ENCODE data around the gene MRPL22. TPM values are rescaled to one million over a fixed set of nuclear protein-coding genes. Genes with fewer than 3 reads are reported as not detected.
A peak's percentile ranks its signal among the peaks of the same experiment; 100 is the strongest.
"Not testable (repeated sequence)": the region's sequence is repeated elsewhere in the genome, so short reads cannot be mapped to it uniquely, and the experiment has no call there.

Gene MRPL22
- total RNA-seq, 1 experiment from 2014 or later, result 24.1 TPM

DNA sequence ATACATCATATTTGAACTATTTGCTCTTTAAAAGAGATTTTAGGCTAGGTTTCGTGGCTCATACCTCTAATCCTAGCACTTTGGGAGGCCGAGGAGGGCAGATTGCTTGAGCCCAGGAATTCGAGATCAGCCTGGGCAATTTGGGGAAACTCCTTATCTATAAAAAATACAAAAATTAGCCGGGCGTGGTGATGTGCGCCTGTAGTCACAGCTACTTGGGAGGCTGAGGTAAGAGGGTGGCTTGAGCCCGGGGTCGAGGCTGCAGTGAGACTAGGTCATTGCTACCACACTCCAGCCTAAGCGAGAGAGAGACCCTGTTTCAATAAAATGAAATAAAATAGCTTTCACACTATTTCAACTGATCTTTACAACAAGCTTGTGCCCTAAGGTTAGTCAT is 500 bp upstream of the MRPL22 start:
- no peak for DNase-seq (ENCODE audit: low spot score)

DNA sequence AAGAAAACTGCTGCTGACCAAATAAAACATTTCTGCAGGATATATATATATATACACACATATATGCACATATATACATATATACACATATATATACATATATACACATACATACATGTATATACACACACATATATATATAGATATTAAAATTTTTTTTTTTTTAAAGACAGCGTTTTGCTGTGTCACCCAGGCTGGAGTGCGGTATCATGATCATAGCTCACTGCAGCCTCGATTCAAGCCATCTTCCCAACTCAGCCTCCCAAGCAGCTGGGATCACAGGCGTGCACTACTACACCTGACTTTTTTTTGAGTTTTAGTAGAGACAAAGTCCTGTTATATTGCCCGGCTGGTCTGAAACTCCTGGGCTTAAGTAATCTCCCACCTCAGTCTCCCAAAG is 2.7 kb downstream of the MRPL22 start:
- DNase-seq (ENCODE audit: low spot score), result no peak

DNA sequence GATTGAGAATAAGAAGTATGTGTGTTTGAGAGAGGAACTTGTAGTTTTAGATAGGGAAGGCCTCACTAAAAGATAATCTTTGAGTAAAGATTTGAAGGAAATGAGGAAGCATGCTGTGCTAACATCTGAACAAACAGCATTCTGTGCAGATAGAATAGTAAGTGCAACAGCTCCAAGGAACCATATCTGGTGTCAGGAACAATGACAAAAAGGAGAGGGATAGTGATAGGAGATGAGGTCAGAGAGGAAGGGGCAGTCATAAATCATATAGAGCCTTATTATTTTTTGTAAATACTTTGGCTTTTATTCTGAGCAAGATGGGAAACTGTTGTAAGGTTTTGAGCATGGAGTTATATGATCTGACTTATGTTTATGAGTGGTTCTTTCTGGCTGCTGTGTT is 3.8 kb downstream of the MRPL22 start:
- no peak for DNase-seq (ENCODE audit: low spot score)

DNA sequence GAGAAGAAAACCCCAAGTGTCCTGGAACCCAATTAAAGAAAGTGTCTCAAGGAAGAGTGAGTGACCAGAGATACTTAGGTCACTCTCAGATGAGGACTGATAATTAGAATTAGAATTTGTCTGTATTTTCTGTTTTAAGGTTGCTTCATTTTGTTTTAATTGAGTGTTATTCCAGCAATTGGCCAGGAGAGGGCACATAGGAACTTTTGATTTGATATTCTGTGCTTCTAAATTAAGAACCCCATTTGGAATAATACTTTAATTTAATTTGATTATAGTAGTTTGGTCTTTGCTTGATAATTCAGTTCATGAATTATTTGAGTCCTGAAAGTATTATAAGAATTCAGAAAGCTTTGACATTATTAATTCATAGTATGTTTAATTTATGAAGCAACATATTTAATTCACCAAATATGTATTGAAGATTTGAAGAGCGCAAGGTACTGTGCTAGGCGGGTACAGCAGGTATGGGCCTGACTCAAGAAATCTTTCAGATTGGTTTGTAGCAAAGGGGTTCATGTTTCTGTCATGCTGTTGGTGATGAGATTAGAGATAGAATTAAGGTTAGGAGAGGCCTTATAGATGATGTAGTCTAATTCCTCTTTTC is 4.9 kb downstream of the MRPL22 start:
- DNase-seq (ENCODE audit: low spot score), result peak; percentile 46

DNA sequence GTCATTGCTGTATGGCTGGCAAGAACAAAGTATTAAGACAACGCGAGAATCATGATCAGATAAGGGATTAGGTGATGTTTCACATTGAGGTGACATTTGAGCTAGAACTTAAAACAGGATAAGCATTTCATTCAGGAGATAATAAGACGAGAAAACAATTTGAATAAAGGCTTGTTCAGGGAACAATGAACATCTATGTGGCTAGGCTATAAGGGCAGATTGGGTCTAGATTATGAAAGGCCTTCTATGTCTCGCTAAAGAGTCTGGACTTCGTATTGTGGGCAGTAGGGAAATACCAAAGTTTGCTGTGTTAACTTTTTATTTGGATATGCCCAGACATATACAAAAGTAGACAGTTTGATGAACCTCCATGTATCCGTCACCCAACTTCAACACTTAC is 6.9 kb downstream of the MRPL22 start:
- DNase-seq (ENCODE audit: low spot score), result no peak

DNA sequence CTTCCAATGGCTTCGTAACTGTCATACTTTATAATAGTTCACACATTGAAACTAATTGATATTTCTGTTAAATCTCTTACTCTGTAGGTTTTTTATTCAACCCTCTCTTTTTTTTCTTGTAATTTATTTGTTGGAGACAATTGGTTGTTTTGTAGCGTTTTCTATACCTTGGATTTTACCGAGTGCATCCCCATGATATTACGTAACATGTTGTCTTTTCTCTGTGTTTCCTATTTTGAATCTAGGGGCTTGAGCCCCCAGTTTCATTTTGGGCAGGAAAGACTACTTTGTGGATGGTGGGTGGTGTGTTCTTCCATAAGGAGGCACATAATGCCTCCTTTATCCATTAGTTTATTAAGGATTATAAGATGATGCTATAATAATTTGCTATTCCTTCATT is 7.4 kb downstream of the MRPL22 start:
- no peak for DNase-seq (ENCODE audit: low spot score)

DNA sequence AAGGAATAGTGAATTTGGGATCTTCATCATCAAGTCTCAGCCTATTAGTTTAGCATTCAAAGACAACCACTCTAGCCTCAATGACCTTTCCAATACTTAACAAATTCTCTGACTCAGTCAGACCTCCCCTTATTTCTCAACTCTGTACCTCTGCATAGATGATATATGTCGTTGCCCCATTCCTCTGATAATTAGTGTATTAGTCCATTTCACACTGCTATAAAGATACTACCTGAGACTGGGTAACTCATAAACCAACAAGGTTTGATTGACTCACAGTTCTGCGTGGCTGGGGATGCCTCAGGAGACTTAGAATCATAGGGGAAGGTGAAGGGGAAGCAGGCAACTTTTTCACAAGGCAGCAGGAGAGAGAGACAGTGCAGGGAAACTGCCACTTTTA is 8.9 kb downstream of the MRPL22 start:
- no peak for DNase-seq (ENCODE audit: low spot score)

DNA sequence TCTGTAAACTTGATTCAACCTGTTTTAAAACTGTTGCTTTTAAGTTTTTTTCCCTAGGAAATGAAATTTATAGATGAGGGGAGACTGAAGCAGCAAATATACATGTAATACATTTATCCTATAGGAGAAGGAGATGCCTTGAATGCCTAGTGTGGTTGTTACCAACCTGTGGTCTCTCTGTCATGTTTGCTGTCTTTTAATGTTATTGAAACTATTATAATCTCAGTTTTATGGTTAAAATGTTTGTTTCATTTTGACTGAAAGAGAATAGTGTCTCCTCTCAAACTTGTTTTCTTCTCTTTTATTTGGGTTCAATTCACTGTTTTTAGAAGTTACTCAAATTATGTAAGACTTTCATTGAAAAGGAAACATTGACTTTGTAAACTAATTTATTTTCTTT is 15.8 kb downstream of the MRPL22 start:
- DNase-seq (ENCODE audit: low spot score), result no peak

DNA sequence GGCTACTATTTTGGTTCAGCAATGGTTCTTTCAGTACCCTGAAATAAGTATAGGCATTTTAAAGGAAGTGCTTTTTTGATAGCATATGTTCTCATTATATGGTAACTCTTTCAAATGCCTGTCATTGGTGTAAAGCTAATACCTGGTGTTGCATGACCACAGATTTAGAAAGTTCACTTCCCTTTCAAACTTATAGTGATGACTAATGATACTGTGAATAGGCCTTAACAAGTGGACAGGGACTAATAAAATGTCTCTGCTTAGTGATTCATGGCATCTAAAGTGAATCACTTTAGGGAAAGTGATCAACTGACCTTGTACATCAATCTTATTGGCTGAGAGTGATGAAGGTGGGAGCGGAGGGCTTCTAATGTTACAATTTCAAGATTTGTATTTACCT is 21.6 kb downstream of the MRPL22 start:
- DNase-seq (ENCODE audit: low spot score), result no peak

DNA sequence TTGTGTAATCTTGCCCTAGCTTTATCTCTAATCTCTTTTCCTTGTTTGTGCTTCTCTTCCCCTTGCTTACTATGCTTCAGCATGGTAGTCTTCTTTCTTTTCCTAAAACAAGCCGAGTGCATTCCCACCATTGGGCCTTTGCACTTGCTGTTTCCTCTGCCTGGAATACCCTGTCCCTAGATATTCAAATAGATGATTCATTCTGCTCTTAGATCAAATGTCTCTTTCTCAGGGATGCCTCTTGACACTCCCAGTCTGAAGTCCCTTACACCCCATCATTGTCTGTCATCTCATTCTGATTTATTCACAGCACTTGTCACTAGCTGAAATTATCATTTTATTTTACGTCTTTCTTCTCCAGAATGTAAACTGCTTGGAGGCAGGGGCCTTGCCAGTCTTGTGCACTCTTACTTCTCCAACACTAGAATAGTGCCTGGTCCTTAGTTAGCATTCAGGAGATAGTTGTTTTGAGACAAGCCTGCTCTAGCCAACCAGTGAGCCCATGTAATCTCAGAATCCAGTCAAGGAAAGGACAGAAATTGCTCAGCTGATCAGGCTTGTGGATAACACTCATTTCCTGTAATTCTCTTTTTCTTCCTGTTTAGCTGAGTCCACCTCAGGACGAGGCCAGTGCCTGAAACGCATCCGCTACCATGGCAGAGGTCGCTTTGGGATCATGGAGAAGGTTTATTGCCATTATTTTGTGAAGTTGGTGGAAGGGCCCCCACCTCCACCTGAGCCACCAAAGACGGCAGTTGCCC is 25.4 kb downstream of the MRPL22 start:
- DNase-seq (ENCODE audit: low spot score), result no peak

DNA sequence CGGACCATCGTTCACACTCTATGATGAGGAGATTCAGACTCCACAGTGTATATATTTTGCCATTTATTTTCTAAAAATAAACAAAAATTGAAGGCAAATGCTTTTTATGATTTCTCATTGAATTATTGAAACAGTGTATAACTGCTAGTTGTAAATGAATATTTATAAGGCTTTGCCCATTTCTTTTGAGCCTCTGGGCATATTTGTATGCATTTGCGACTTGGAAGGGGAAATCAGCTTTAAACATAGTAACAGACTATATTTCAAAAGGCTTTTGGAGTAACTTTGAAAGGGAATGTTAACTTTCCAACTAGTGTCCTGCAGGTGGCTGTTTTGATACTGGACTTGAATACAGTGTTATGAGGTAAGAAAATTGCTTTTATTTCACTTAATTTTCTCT is 26.0 kb downstream of the MRPL22 start:
- DNase-seq (ENCODE audit: low spot score), result no peak

DNA sequence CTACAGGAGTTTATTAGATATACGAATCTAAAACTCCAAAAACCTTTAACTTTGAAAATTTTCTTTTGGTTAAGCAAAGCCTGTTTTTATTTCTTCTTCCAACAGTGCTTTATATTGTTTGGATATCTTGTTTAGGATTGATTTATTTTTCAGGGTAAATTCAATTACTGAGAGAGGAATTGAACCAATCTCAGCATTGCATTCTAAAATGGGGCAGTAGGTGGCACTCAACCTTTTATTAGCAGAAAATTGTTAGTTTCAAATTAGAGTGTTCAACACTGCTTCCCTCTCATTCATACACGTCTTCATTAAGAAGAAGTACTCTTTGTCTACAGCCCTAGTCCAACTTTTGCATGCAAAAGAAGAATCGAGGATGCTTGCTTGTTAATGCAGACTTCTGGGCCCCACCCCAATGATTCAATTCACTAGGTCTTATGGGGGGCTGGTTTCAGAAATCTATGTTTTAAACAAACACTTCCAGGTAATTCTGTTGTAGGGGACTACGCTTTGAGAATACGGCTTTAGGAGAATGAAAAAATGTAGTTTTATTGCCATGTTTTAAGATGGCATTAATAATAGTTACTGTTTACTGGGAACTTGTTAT is 26.6 kb downstream of the MRPL22 start:
- peak; percentile 42 for DNase-seq (ENCODE audit: low spot score)

DNA sequence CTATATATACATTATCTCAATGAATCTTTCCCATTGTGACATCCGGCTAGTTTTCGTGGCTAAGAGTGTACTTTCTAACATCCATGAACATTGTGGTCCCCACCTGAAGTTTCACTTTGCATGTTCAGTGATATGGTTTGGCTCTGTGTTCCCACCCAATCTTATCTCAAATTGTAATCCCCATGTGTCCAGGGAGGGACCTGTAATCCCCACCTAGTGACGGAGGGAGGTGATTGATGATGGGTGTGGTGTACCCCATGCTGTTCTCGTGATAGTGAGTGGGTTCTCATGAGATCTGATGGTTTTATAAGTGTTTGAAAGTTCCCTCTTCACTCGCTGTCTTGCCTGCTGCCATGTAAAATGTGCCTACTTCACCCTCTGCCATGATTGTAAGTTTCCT is 28.1 kb downstream of the MRPL22 start:
- no peak for DNase-seq (ENCODE audit: low spot score)

DNA sequence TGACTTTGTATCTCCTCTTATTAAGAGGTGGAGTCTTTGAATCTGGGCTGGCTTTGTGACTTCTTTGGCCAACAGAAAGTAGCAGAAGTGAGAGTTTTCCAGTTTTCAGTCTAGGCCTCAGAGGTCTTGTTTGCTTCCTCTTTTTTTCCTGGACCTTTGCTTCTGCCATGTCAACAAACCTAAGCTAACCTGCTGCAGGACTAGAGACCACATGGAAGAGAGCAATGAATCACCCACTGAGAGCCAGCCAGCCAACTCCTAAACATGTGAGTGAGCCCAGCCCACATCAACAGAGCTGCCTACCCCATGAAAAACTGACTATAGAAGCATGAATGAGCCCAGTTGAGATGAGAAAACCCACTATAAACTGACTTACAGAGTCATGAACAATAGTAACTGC is 29.9 kb downstream of the MRPL22 start:
- no peak for DNase-seq (ENCODE audit: low spot score)

DNA sequence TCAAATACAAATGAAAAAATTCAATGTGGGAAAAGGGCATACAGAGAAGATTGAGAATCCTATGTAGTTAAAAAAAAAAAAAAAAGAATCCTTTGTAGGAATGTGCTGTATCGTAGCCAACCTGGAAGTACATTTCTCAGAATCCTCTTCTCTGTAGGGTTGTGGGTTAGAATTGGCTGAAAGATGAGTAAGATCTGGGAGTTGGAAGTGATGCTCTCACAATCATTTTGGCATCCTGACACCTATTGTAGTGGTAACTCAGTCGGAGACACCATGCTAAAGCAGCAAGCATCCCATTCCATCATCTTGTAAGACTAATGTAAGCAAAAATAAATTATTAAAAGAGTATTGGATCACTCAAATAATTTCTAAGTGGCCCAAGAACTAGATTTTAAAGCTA is 30.6 kb downstream of the MRPL22 start:
- no peak for DNase-seq (ENCODE audit: low spot score)

DNA sequence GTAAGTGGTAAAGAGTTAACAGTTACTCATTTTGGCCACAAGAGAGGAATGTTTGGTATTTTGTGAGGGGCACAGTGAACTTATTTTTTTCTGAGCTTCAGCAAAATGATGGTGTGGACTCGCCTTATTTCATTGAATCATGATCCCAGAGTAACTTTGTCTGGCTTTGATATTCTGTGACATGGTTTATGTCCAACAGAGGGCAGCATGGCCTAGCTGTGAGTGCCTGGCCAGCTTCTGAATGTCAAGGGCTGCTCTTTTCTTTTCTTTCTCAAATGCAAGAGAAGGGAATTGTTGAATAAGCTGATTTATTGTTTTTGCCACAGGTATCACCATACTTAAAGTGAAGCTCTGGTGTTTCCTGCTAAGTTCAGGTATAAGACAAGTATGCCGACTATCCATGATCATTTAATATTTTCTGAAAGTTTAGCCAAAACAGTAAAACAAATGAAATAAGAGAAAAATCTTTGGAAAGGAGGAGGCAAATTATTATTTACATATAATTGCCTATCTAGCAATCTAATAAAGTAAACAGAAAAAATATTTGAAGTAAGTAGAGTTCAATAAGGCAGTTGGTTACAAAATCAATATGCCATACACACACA is 31.7 kb downstream of the MRPL22 start:
- peak; percentile 64 for DNase-seq (ENCODE audit: low spot score)

DNA sequence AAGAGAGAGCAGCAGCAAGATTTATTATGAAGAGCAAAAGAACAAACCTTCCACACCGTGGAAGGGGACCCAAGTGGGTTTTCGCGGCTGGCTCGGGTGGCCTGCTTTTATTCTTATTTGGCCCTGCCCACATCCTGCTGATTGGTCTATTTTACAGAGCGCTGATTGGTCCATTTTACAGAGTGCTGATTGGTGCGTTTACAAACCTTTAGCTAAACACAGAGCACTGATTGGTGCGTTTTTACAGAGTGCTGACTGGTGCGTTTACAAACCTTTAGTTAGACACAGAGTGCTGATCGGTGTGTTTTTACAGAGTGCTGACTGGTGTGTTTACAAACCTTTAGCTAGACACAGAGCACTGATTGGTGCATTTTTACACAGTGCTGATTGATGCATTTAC is 35.2 kb downstream of the MRPL22 start:
- DNase-seq (ENCODE audit: low spot score), result not testable (repeated sequence)

DNA sequence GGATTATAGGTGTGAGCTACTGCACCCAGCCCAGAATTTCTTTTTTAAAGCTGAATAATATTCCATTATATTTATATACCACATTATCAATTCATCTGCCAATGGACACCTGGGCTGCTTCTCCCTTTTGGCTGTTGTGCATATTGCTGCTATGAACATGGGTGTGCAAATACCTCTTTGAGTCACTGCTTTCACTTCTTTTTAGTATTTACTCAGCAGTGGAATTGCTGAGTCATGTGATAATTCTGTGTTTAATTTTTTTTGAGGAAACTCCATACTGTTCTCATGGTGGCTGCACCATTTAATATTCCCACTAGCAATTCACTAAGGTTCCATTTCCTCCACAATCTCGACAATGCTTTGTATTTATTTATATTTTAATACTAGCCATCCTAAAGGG is 36.5 kb downstream of the MRPL22 start:
- no peak for DNase-seq (ENCODE audit: low spot score)

DNA sequence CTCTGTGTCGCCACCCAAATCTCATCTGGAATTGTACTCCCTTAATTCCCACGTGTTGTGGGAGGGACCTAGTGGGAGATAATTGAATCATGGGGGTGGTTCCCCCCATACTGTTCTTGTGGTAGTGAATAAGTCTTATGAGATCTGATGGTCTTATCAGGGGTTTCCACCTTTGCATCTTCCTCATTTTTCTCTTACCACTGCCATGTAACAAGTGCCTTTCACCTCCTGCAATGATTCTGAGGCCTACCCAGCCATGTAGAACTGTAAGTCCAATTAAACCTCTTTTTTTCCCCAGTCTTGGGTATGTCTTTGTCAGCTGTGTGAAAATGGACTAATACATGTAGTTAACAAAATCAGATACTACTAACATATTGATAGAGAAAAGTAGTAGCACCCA is 37.4 kb downstream of the MRPL22 start:
- DNase-seq (ENCODE audit: low spot score), result not testable (repeated sequence)

DNA sequence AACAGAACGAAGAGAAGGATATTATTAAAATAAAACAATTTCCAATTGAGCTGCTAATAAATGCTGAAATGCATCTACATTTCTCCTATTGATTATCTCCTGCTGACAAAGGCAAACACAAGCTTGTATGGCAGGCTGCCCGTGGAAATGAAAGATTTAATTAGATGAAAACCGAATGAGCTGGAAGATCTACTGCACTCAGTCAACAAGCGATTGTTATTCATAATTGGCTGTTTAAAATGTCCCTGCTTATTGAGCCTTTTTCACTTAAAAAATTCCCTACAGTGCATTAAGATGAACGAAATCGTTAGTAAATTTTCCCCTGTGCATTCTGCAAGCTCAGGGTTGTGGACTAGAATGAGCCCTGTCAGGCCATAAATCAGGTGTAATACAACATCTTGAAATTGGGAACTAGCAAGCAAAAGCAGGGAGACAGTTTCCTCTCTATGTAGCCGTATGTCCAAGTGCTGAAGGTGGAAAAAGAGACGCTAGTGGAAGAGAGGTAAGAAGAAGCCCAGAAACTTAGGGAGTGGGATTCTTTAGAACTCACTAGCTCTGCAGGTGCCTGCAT is 44.2 kb downstream of the MRPL22 start:
- no peak for DNase-seq (ENCODE audit: low spot score)

DNA sequence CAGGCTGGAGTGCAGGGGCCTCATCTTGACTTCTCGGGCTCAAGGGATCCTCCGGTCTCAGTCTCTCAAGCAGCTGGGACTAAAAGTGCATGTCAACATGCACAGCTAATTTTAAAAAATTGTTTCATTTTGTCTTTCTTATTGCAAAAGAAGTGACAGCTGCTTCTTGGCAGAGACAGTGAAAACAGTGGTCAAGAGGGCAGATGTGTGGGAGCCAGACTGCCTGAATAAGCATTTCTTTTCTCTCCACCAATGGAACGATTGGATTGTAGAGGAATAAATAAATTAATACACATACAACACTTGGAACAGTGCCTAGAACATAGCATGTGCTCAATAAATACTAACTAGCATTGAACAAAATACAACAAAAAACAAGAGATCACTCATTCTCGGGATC is 45.3 kb downstream of the MRPL22 start:
- no peak for DNase-seq (ENCODE audit: low spot score)

DNA sequence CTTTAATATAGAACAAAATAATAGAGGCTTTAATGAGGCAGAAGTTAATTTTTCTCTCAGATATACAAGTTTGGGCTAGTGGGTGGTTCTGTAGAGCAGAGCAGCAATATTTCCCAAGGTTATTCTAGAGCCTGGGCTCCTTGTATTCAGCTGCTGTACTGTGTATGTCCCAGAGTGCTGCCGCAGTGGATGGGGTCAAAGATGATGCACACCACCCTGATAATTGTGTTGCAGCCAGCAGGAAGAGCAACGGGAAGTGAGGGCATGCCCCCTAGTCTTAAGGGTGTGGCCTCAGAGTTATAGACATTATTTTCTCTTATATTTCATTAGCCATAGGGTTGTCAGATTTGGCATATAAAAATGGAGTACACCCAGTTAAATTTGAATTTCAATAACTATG is 48.8 kb downstream of the MRPL22 start:
- no peak for DNase-seq (ENCODE audit: low spot score)
